GM19351 (cell line): Measurements from ENCODE around the gene WHRN.

Experiments
- ATAC-seq: cut with Tn5 transposase; IDR thresholded peaks from one replicate; pipeline ENCODE4 v1.9.1; 2021; ENCODE audit warnings: mild to moderate bottlenecking, moderate library complexity; ENCODE audit not compliant: unreplicated experiment

Gene WHRN

GRCh38 chr9:114493521-114494184, 11.6 kb downstream of the WHRN start:
- no peak for ATAC-seq

GRCh38 chr9:114492991-114493390, 12.3 kb downstream of the WHRN start:
- no peak for ATAC-seq

GRCh38 chr9:114491430-114492003, 13.8 kb downstream of the WHRN start:
- no peak for ATAC-seq

GRCh38 chr9:114489928-114490327, 15.3 kb downstream of the WHRN start:
- no peak for ATAC-seq

- no peak for ATAC-seq
These were observed 16.7 kb downstream of the WHRN start for GRCh38 chr9:114488398-114489129.

GRCh38 chr9:114487607-114488300, 17.5 kb downstream of the WHRN start:
- ATAC-seq: peak; percentile 63

GRCh38 chr9:114486205-114486963, 18.9 kb downstream of the WHRN start:
- no peak for ATAC-seq

GRCh38 chr9:114484854-114485443, 20.3 kb downstream of the WHRN start:
- peak; percentile 77 for ATAC-seq

- peak; percentile 9 for ATAC-seq
These were observed 20.9 kb downstream of the WHRN start for GRCh38 chr9:114484215-114484853.

GRCh38 chr9:114483499-114483898, 21.8 kb downstream of the WHRN start:
- no peak for ATAC-seq

- no peak for ATAC-seq
These were observed 22.7 kb downstream of the WHRN start for GRCh38 chr9:114482593-114482992.

- no peak for ATAC-seq
These were observed 23.5 kb downstream of the WHRN start for GRCh38 chr9:114481789-114482188.

GRCh38 chr9:114480746-114481435, 24.4 kb downstream of the WHRN start:
- no peak for ATAC-seq

GRCh38 chr9:114478871-114479270, 26.4 kb downstream of the WHRN start:
- no peak for ATAC-seq

- ATAC-seq: no peak
These were observed 26.8 kb downstream of the WHRN start for GRCh38 chr9:114478459-114478858.

GRCh38 chr9:114477642-114478041, 27.6 kb downstream of the WHRN start:
- no peak for ATAC-seq

- ATAC-seq: no peak
These were observed 28.3 kb downstream of the WHRN start for GRCh38 chr9:114476891-114477469.

GRCh38 chr9:114475412-114476135, 29.7 kb downstream of the WHRN start:
- no peak for ATAC-seq
